Astrocyte of the spinal cord (primary cell): ENCODE measurements around the gene CSAD.

Source experiments
- DNase-seq: peaks from one replicate; pipeline ENCODE4 v3.0.0; 2011; ENCODE audit warnings: low read depth, low spot score
- H3K4me3 ChIP-seq: 2 replicates; pipeline ENCODE4 v1.5.1; 2011; ENCODE audit warnings: low read depth, mild to moderate bottlenecking, low read length, moderate library complexity
- in situ Hi-C: cut with HindIII; loops from 2 replicates; pipeline ENCODE4 v1.10.0; 2017; ENCODE audit warnings: low sequenced_read_pairs
- TF ChIP-seq, protein P1 (sequence below): IDR thresholded peaks from 2 replicates; pipeline ENCODE4 v1.5.1; 2012; ENCODE audit warnings: low read depth, mild to moderate bottlenecking, low read length, inconsistent platforms

Gene CSAD

DNA sequence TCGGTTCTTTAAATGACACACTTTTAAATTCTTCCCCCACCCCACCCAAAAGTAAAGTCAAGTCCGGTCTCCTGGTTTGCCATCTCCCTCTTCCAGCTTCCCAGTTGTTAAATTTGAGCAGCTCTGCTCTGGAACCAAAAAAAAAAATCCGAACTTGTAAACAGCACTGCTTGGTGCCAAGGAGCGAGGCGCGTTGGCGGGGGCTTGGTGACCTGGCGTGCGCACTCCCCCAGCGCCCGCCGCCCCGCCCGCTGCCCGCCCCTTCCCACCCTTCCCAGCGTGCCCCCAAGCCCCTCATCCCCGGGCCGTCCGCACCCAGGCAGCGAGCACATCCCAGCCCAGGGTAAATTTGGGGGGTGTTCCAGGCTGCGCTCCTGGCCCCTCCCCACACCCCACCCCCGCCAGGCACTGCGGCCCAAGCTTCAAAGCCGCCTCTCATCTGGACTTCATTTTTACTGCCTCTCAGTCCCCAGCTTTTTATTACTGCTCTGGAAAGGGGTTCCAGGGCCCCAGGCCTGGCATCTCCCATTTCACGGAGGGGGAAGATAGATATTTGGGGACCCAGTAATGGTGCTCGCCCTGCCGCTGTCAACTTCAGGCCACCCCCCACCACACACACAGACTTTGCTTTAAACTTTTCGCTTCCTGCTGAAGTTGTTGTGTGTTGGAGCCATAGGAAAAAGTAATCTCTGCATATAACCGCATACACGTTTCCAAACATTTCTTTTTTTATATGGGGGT lies 38.0 kb upstream of the CSAD start:
- H3K4me3 ChIP-seq = peak overlapping the region; percentile 57
- TF ChIP-seq, protein P1, sequence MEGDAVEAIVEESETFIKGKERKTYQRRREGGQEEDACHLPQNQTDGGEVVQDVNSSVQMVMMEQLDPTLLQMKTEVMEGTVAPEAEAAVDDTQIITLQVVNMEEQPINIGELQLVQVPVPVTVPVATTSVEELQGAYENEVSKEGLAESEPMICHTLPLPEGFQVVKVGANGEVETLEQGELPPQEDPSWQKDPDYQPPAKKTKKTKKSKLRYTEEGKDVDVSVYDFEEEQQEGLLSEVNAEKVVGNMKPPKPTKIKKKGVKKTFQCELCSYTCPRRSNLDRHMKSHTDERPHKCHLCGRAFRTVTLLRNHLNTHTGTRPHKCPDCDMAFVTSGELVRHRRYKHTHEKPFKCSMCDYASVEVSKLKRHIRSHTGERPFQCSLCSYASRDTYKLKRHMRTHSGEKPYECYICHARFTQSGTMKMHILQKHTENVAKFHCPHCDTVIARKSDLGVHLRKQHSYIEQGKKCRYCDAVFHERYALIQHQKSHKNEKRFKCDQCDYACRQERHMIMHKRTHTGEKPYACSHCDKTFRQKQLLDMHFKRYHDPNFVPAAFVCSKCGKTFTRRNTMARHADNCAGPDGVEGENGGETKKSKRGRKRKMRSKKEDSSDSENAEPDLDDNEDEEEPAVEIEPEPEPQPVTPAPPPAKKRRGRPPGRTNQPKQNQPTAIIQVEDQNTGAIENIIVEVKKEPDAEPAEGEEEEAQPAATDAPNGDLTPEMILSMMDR = no peak

DNA sequence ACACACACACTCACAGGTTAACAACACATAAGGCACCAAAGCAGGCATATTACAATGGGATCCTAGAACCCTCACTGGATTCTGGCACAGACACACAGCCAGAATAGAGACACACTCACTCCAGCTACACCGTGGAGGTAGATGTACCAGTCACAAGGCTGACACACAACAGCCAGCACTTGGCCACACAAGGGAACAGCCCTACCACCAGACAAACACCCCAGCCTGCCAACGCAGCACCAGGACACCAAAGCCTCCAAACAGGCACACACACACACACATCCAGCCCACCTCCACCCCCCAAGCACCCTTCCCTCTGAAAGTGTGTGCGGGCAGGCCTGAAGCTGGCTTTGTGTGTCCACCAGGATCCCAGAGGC lies 37.2 kb upstream of the CSAD start:
- H3K4me3 ChIP-seq = peak overlapping the region; percentile 57
- in situ Hi-C loops = no loop called here
- DNase-seq = no peak
- TF ChIP-seq, protein P1 = no peak

More for the DNA sequence above, 38.0 kb upstream of the CSAD start:
- DNase-seq = no peak
- in situ Hi-C loops = no loop called here

DNA sequence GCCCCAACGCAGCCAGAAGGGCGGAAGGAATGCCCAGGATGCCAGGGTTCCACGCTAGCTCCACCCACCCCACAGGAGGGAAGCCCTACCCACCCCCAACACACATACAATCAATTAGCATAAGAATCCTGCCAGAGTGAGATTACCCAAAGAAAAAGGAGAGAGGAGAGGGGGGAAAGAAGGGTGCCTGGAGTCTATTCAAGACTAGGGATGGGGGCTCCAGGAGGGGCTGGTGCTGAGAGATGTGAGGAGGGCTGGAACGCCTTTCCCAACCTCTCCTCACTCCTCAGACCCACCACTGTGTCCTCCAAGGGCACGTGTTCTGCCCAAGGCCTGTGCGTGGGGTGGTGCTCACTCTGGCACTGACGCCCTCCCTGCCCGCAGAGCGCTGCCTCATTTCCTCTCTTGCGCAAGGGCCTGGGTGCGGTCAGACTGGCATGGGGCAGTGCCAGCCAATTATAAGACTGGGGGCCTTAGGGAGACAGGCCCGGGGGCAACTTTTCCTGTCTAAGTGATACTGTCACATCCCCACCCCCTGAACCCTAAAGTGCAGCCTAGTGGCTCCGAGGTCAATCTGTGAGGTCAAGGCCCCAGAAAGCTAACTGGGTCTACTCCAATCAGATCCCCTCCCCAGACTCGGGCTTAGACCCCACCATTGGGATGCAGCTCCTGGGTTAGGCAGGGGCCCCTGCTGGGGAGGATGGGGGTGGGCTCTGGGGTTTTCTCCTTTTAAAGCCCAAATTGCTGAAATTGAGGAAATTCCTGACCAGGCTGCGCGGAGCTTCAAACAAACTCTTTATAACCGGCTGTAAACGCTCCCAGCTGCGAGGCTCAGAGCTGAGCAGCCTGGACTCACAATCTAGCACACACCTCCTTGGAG lies 36.6 kb upstream of the CSAD start:
- TF ChIP-seq, protein P1 = no peak
- DNase-seq = no peak
- in situ Hi-C loops = no loop called here
- H3K4me3 ChIP-seq = no peak overlapping the region

DNA sequence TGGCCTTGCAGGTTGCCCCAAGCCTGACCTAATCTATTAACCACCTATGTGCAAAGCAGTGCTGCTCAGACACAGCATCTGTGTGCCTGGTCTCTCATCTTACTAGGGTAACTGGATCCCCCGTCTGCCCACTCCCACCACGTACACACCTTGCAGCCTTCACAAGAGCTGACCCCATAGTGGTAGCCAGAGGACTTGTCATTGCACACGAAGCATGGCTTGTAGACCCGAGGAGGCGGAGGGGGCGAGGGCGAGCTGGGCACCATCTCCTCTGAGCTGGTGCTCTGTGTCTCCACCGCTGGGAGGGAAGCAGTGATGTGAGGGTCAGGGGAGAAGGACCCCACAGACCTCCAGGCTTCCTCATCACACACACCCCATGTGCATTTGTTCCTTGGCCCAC lies 34.8 kb upstream of the CSAD start:
- DNase-seq = no peak
- in situ Hi-C loops = no loop called here
- no peak overlapping the region for H3K4me3 ChIP-seq
- TF ChIP-seq, protein P1 = no peak

DNA sequence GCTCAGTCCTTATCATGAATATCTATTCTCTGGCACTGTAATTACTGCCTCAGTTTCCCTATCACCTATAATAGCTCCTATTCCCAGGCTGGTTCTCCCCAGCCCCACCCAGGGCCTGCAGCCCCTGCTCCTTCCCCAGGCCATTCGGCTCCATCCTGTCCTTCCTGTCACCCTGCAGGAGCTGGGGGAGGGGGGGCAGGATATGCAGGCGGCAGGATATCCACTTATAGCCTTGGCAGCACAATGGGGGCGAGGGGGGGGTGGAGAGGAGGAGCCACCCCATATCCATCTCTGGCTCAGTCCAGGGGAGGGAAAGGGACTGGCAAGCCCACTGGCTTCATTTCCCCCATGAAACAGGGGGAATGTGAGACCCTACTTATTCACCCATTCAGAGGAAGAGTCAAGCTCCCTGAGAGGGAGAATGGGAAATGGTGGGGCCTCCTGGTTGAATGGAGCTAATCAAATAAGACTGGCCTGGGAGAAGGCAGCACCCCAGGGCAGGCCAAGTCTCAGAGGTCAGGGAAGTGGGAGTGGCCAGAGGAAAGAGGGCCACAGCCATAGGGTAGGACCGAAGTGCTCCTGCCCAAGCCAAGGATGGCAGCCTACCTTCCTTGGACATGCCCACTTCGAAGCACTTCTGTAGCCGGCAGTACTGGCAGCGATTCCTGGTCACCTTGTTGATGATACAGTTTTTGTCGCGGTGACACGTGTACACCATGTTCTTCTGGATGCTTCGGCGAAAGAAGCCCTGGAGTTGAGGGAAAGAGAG lies 34.1 kb upstream of the CSAD start:
- TF ChIP-seq, protein P1 = no peak
- in situ Hi-C loops = no loop called here
- DNase-seq = no peak
- H3K4me3 ChIP-seq = no peak overlapping the region

DNA sequence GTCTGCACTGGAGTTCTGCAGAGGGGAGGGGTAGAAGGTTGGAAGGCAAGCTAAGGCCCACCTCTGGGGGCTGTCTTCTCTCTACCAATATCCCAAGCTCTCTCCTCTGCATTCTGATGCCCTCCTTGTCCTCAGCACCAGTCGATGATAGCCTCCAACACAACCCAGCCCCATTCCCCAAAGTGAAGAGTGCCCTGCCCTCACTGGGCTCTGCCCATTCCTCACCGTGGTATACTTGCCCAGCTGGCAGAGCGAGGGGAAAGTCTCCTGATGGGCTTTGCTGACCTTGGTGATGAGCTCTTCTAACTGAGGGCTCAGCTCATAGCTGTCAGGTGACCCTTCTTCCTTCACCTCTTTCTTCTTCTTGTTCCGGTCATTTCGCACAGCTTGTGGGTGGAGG lies 33.5 kb upstream of the CSAD start:
- in situ Hi-C loops = no loop called here
- TF ChIP-seq, protein P1 = no peak
- no peak for DNase-seq
- H3K4me3 ChIP-seq = no peak overlapping the region
